Transverse colon (tissue), 4 donors: ENCODE data around the gene OAS2. TPM values are rescaled to one million over a fixed set of nuclear protein-coding genes. Genes with fewer than 3 reads are reported as not detected.

Experiments used
- DNase-seq: peaks from one replicate; pipeline ENCODE4 v3.0.0-alpha.2; 2019
- H3K27ac ChIP-seq, 4 donors: fragments of 200-600 bp; sonication (generic); 2 replicates each; pipeline ENCODE4 v1.5.1; 2016 to 2018; ENCODE audit warnings: inconsistent platforms in 4 of 4
- H3K27me3 ChIP-seq: fragments of 200-600 bp; sonication (generic); 2 replicates; pipeline ENCODE4 v1.5.1; 2017; ENCODE audit warnings: inconsistent platforms
- H3K36me3 ChIP-seq, 4 donors: fragments of 200-600 bp; sonication (generic); 2 replicates each; pipeline ENCODE4 v1.5.1; 2017 to 2019; ENCODE audit warnings: inconsistent platforms in 4 of 4
- H3K4me1 ChIP-seq, 4 donors: fragments of 200-600 bp; sonication (generic); 2 replicates each; pipeline ENCODE4 v1.5.1; 2017 to 2020; ENCODE audit warnings: inconsistent platforms in 4 of 4
- H3K4me3 ChIP-seq, 4 donors: fragments of 200-600 bp; sonication (generic); 1 replicate in 1 of 4; 2 replicates in 3 of 4; pipeline versions ENCODE4 v1.5.1 to v1.6.1; 2017 to 2019; ENCODE audit warnings: inconsistent platforms in 4 of 4
- H3K9me3 ChIP-seq, 2 donors: fragments of 200-600 bp; sonication (generic); 2 replicates each; pipeline ENCODE4 v1.5.1; 2017 to 2019; ENCODE audit warnings: inconsistent platforms in 2 of 2
- EP300 ChIP-seq: sonication (generic); formaldehyde crosslinking; IDR thresholded peaks from one replicate; pipeline ENCODE4 v1.6.1; 2017; ENCODE audit warnings: antibody characterized with exemption, low read depth
- POLR2A ChIP-seq: fragments of 450-650 bp; IDR thresholded peaks from one replicate; pipeline ENCODE4 v1.6.1; 2016; ENCODE audit warnings: antibody characterized with exemption, mild to moderate bottlenecking, moderate library complexity
- POLR2AphosphoS5 ChIP-seq, 3 donors: sonication (generic); formaldehyde crosslinking; IDR thresholded peaks; one replicate each; pipeline ENCODE4 v1.6.1; 2016; ENCODE audit warnings: antibody characterized with exemption in 3 of 3
- WGBS, 2 donors: methylation state at CpG; one replicate each; pipeline ENCODE4 v1.1.5; 2018; ENCODE audit warnings: low coverage in 1 of 2; 5-methylcytosine and 5-hydroxymethylcytosine counted together
- in situ Hi-C, 4 donors: fragments of 200-750 bp; cut with MboI; loops; one replicate each; pipeline versions ENCODE4 v1.15.0 to v1.15.1; 2017; ENCODE audit warnings: low sequenced_read_pairs in 3 of 4, low pct_ligation_motif_present in 1 of 4, low pct_unique_long_range_greater_than_20kb in 1 of 4
- intact Hi-C: fragments of 100-400 bp; cut with DNase I; formaldehyde crosslinking; loops from one replicate; pipeline ENCODE4 v1.15.1; 2023; ENCODE audit warnings: low total_unique reads
- total RNA-seq, 4 donors: library from RNA; depleted of rRNA; stranded (reverse); fragments of >200 nt; gene quantifications; one replicate each; pipeline ENCODE4 v1.1.0, GENCODE V29; 2016
- TF ChIP-seq, protein P1 (sequence below), 5 experiments: fragments of 200-600 bp in 3 of 5; fragments of 450-650 bp in 2 of 5; sonication (generic) in 3 of 5; IDR thresholded peaks; 1 replicate in 2 of 5; 2 replicates in 3 of 5; pipeline ENCODE4 v1.5.1; 2016 to 2017; ENCODE audit warnings: antibody characterized with exemption in 5 of 5, inconsistent platforms in 3 of 5, mild to moderate bottlenecking in 2 of 5, moderate library complexity in 1 of 5

OAS2 gene, protein sequence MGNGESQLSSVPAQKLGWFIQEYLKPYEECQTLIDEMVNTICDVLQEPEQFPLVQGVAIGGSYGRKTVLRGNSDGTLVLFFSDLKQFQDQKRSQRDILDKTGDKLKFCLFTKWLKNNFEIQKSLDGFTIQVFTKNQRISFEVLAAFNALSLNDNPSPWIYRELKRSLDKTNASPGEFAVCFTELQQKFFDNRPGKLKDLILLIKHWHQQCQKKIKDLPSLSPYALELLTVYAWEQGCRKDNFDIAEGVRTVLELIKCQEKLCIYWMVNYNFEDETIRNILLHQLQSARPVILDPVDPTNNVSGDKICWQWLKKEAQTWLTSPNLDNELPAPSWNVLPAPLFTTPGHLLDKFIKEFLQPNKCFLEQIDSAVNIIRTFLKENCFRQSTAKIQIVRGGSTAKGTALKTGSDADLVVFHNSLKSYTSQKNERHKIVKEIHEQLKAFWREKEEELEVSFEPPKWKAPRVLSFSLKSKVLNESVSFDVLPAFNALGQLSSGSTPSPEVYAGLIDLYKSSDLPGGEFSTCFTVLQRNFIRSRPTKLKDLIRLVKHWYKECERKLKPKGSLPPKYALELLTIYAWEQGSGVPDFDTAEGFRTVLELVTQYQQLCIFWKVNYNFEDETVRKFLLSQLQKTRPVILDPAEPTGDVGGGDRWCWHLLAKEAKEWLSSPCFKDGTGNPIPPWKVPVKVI
- 1 to 10 TPM; 2.0 to 5.1 (median 3.5) TPM for total RNA-seq

DNA sequence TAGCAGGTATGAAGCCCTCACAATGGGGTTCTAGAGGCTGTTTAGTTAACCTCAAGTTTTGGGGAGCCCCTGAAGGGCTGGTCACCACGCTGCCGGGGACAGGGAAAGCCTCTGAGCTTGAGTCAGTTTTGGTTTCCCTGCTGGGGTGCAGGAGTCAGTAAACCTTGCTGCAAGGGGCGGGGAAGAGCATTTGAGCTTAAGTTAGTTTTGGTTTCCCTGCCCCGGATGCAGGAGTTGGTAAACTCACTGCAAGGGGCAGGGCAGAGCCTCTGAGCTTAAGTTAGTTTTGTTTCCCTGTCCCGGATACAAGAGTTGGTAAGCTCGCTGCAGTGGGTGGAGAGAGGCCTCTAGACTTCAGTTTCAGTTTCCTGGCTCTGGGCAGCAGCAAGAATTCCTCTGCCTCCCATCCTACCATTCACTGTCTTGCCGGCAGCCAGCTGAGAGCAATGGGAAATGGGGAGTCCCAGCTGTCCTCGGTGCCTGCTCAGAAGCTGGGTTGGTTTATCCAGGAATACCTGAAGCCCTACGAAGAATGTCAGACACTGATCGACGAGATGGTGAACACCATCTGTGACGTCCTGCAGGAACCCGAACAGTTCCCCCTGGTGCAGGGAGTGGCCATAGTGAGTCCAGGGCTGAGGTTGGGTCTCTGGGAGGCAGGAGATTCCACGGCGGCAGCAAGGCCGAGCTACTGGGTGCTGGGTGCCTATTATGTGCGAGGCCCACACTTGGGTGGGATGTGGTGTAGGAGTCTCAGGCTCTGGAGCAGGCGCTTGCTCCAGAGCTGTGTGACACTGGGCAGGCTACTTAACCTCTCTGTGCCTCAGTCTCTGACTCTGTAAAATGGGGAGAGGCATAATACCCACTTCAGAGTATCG lies at the start of gene OAS2:
OAS2 (plus strand) TSS at position 357 of the 878 bp plus-strand sequence; CDS start at position 447, 90 bp downstream.
- in situ Hi-C loops (no loop called here), intact Hi-C loops (no loop called here)
- Histone ChIP-seq H3K4me1 (peaks cover 0 to 21% (median 3%) of the 10 kb centered on the region in 4 donors), H3K4me3 (peak within 1 kb of the TSS; percentile 32 to 46 (median 36)), H3K36me3 (no peaks in the 10 kb centered on the region), H3K27me3 (no peaks in the 10 kb centered on the region), H3K9me3 (no peaks in the 10 kb centered on the region), H3K27ac (peak within 1 kb of the TSS; percentile 79 to 89 (median 83))
- 34 to 80% methylated on average over 1 to 19 of the region's 19 CpGs for WGBS, 2 donors
- DNase-seq: peak; percentile 80
- TF ChIP-seq POLR2A (peak; percentile 73), EP300 (no peak), POLR2AphosphoS5 (IDR thresholded peaks at IDR 0.05) (peak; percentile 64 to 80 (median 78))
- TF ChIP-seq, protein P1, sequence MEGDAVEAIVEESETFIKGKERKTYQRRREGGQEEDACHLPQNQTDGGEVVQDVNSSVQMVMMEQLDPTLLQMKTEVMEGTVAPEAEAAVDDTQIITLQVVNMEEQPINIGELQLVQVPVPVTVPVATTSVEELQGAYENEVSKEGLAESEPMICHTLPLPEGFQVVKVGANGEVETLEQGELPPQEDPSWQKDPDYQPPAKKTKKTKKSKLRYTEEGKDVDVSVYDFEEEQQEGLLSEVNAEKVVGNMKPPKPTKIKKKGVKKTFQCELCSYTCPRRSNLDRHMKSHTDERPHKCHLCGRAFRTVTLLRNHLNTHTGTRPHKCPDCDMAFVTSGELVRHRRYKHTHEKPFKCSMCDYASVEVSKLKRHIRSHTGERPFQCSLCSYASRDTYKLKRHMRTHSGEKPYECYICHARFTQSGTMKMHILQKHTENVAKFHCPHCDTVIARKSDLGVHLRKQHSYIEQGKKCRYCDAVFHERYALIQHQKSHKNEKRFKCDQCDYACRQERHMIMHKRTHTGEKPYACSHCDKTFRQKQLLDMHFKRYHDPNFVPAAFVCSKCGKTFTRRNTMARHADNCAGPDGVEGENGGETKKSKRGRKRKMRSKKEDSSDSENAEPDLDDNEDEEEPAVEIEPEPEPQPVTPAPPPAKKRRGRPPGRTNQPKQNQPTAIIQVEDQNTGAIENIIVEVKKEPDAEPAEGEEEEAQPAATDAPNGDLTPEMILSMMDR (IDR thresholded peaks at IDR 0.05): no peak

DNA sequence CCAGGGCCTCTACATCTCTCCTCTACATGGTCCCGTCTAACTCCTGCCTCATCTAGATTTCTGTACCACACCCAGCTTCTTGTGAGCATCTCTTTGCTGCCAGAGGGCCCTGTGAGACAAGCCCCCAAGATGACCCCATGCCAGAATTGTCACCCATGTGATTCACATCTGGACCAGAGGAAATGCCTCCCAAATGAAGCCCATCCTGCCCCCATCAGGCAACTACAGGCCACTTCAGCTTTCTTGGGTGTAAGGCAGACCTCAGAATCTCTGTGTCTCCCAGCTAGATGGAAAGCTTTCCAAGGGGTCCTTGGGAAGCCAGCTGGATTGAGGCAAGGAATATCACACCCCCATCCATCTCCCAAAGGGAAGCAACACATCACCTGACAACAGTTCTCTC lies 49.3 kb upstream of the OAS2 start:
- Histone ChIP-seq H3K4me3 (no peak overlapping the region), H3K27ac (no peak overlapping the region), H3K27me3 (no peaks in the 10 kb centered on the region), H3K36me3 (no peaks in the 10 kb centered on the region), H3K4me1 (peaks cover 4 to 33% (median 14%) of the 10 kb centered on the region in 4 donors), H3K9me3 (no peaks in the 10 kb centered on the region)
- in situ Hi-C loops (no loop called here), intact Hi-C loops (no loop called here)
- 94% methylated on average over 1 of the region's 1 CpG; no CpG with 5 or more reads in 1 of the 2 donors for WGBS, 2 donors
- DNase-seq: no peak
- TF ChIP-seq EP300 (no peak), POLR2A (no peak), POLR2AphosphoS5 (IDR thresholded peaks at IDR 0.05) (no peak)
- TF ChIP-seq, protein P1 (IDR thresholded peaks at IDR 0.05): no peak

DNA sequence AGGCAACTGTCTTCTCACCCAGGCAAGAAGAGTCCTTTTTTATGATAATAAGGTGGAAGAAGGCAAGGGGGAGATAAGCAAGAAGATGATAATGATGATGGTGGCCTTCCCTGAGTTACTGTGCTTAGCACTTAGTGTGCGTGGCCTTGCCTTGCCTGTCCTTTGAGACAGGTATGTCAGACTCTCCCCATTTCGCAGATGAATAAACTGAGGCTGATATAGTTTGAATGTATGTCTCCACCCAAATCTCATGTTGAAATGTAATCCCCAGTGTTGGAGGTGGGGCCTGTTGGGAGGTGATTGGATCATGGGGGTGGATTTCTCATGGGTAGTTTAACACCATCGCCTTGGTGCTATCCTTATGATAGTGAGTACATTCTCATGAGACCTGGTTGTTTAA lies 48.6 kb upstream of the OAS2 start:
- in situ Hi-C loops: no loop called here
- H3K4me1 ChIP-seq: peaks cover under 1 to 25% (median 10%) of the 10 kb centered on the region in 4 donors
- intact Hi-C loops: no loop called here
- DNase-seq: no peak
- 96% methylated on average over 3 of the region's 3 CpGs; no CpG with 5 or more reads in 1 of the 2 donors for WGBS, 2 donors
- no peaks in the 10 kb centered on the region for H3K36me3 ChIP-seq
- no peaks in the 10 kb centered on the region for H3K27me3 ChIP-seq
- H3K4me3 ChIP-seq: no peak overlapping the region
- no peak overlapping the region for H3K27ac ChIP-seq
- TF ChIP-seq, protein P1 (IDR thresholded peaks at IDR 0.05): no peak
- no peaks in the 10 kb centered on the region for H3K9me3 ChIP-seq

- Histone ChIP-seq H3K36me3 (no peaks in the 10 kb centered on the region), H3K27ac (no peak overlapping the region), H3K27me3 (no peaks in the 10 kb centered on the region), H3K4me3 (no peak overlapping the region), H3K9me3 (no peaks in the 10 kb centered on the region), H3K4me1 (peaks cover 0 to 19% (median 5%) of the 10 kb centered on the region in 4 donors)
- TF ChIP-seq, protein P1 (IDR thresholded peaks at IDR 0.05): no peak
- TF ChIP-seq POLR2AphosphoS5 (IDR thresholded peaks at IDR 0.05) (no peak), EP300 (no peak), POLR2A (no peak)
- intact Hi-C loops: no loop called here
- 94 to 100% methylated on average over 1 to 2 of the region's 2 CpGs for WGBS, 2 donors
- in situ Hi-C loops: no loop called here
- no peak for DNase-seq
Measured at GRCh38 chr12:112930350-112930749, 48.0 kb upstream of the OAS2 start.
